GM18909 (cell line): ENCODE measurements around the gene ARHGAP10.

Source experiments
- ATAC-seq: cut with Tn5 transposase; IDR thresholded peaks from one replicate; pipeline ENCODE4 v1.9.1; 2021; ENCODE audit warnings: mild to moderate bottlenecking; ENCODE audit not compliant: unreplicated experiment, poor library complexity

Gene ARHGAP10

GRCh38 chr4:148053298-148054003, 321.6 kb downstream of the ARHGAP10 start:
- ATAC-seq, result no peak

- ATAC-seq, result no peak
These were observed 322.4 kb downstream of the ARHGAP10 start for GRCh38 chr4:148054275-148054674.

- ATAC-seq, result peak; percentile 37
These were observed 324.0 kb downstream of the ARHGAP10 start for GRCh38 chr4:148055844-148056243.

- ATAC-seq, result peak; percentile 86
These were observed 325.0 kb downstream of the ARHGAP10 start for GRCh38 chr4:148056879-148057278.

- peak; percentile 55 for ATAC-seq
These were observed 325.6 kb downstream of the ARHGAP10 start for GRCh38 chr4:148057516-148057915.

- ATAC-seq, result no peak
These were observed 326.3 kb downstream of the ARHGAP10 start for GRCh38 chr4:148057984-148058859.

GRCh38 chr4:148059617-148060180, 327.8 kb downstream of the ARHGAP10 start:
- ATAC-seq, result no peak

- ATAC-seq, result no peak
These were observed 328.6 kb downstream of the ARHGAP10 start for GRCh38 chr4:148060264-148061140.

- no peak for ATAC-seq
These were observed 329.2 kb downstream of the ARHGAP10 start for GRCh38 chr4:148061141-148061481.

- no peak for ATAC-seq
These were observed 329.9 kb downstream of the ARHGAP10 start for GRCh38 chr4:148061795-148062194.

GRCh38 chr4:148062301-148062950, 330.5 kb downstream of the ARHGAP10 start:
- ATAC-seq, result no peak

GRCh38 chr4:148064451-148064850, 332.6 kb downstream of the ARHGAP10 start:
- no peak for ATAC-seq

GRCh38 chr4:148065075-148065474, 333.2 kb downstream of the ARHGAP10 start:
- no peak for ATAC-seq

- no peak for ATAC-seq
These were observed 335.5 kb downstream of the ARHGAP10 start for GRCh38 chr4:148067301-148067916.

GRCh38 chr4:148068065-148068911, 336.4 kb downstream of the ARHGAP10 start:
- ATAC-seq, result no peak

GRCh38 chr4:148069086-148069894, 337.4 kb downstream of the ARHGAP10 start:
- no peak for ATAC-seq

GRCh38 chr4:148069895-148070178, 337.9 kb downstream of the ARHGAP10 start:
- ATAC-seq, result no peak

- ATAC-seq, result no peak
These were observed 339.1 kb downstream of the ARHGAP10 start for GRCh38 chr4:148071009-148071408.
